GM15510 (cell line): ENCODE data around the gene HOXD10.

ENCODE experiments used
- POLR2A ChIP-seq: IDR thresholded peaks from 3 replicates; pipeline ENCODE4 v1.6.1; 2011; ENCODE audit warnings: borderline replicate concordance; ENCODE audit not compliant: insufficient read length; ENCODE audit errors: extremely low read depth

Gene HOXD10

DNA sequence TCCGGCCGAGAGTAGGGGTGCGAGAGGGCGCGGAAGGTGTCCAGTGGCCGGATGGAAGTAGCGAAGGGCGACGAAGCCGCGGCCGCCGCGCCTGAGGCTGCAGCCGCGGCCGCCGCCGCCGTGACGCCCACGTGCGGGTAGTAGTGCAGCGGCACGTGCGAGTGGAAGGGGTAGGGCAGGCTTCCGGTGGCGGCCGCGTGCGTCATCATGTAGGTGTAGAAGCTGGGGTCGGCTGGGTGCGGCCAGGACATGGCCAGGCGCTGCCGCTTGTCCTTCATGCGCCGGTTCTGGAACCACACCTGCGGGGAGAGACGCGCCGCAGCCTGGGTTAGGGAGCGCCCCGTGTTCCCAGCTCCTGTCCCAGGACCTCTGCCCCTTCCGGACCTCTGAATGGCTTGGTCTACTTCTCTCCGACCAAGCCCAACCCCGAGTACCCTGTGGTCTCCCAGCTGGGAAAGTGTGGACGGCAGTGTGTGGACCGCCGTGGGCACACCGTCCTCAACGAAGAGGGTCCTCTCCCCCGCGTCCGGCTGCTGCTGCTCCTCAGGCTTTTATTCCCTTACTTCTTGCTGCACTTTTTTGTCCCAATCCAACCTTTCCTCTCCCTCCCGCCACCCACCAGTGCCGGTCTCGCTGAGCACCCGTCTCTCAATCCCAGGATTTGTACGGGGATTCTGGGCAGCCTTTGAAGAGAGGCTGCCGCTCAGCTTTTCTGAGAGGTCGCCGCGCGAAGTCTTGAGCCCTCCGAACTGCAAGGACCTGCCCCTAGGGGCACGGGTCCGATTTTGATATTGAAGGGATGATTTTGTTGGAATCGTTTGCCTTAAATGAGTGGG, 35.8 kb upstream of the HOXD10 start:
- TF ChIP-seq POLR2A: no peak

GRCh38 chr2:176081376-176081836, 35.2 kb upstream of the HOXD10 start:
- no peak for TF ChIP-seq POLR2A

GRCh38 chr2:176081837-176082524, 34.6 kb upstream of the HOXD10 start:
- no peak for TF ChIP-seq POLR2A

DNA sequence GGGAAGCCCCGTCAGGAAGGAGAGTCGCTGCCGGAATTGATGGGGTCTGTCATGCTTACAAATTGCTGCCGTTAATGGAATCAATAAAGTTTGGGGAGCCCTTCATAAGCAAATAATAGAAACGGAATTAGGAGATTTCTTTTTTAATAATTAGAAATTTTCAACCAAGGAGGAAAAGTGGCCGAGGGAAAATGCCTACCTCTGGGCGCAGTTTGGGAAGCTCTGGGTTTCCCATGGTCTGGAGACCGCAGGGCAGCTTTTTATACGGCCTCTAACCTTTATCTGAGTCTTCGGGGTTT, 34.1 kb upstream of the HOXD10 start:
- TF ChIP-seq POLR2A: no peak

GRCh38 chr2:176082824-176083751, 33.5 kb upstream of the HOXD10 start:
- no peak for TF ChIP-seq POLR2A

DNA sequence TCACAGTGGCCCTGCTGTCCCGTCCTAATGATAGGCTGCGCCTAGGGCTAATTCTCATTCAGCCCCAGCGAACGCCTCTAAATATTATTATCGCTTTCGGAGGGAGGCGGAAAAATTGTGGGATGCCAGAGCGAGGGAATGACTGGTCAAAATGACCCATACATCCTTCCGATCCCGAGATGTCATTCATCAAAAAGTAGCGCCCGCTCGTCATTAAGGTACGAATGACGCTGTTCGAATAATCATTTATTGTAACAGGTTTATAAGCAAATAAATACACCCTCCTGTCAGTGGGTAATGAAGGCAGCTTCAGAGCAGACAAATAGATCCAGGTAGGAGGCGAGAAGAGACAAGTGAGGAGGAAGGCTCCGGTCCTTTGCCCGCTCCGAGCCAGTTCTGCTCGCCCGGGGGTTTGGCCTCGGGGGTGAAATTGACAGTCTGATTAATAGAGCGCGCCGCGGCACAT, 32.7 kb upstream of the HOXD10 start, which contains the start of gene EVX2:
Gene EVX2, minus strand, starts transcription at position 167 of the 466 bp plus-strand sequence. CDS start 186 bp downstream, outside the sequence.
- TF ChIP-seq POLR2A: no peak

DNA sequence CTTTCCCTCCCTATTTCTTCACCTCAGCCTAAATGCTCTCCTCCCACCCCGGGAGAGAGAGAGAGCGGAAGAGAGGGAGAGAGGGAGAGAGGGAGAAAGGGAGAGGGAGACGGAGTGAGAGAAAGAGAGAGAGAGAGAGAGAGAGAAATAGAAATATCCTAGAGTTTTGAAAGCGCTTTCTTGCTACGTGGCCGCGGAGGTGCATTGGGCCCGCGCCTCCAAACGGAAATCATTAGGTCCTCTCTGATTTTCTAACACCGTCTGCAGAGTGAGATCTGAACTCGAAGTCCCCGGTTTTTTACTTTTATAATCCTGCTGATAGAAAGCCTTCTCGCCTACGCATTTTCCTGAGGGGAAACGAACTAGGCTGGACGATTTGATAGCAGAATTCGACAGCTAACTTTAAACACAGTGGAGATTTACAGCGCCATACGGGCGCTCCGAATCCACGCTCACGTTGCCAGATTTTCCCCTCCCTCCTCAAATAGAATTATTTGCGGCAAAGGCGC, 31.9 kb upstream of the HOXD10 start:
- TF ChIP-seq POLR2A: no peak

DNA sequence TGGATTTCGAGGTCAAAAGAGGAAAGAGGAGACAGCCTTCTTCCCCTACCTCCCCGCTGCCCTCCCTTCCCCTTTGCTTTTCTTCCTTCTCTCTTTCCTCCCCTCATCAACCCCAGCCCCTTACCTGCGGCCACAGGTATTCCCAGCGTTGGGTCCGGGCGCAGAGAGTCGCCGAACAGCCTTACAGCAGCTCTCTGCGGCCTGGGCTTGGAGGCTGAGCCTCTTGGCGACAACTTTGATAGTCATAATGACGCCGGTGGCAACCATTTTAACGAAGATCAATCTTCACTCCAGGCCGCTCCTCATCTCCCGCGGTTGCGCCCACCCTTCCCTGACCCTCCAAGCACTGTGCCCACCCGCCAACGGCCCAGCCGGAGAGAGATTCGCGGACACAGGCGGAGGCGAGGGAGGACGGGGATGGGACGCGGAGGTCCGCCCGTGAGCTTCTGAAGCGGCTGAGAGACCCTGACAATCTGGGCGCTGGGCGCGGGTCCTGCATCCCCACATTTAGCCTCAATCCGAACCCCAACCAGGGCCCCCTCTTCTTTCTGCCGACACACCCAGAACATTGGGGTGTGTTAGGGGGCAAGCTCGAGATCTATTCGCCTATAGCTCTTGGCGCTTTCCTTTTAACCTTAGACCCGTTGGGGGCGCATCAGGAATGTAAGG, 31.3 kb upstream of the HOXD10 start:
- TF ChIP-seq POLR2A: no peak

DNA sequence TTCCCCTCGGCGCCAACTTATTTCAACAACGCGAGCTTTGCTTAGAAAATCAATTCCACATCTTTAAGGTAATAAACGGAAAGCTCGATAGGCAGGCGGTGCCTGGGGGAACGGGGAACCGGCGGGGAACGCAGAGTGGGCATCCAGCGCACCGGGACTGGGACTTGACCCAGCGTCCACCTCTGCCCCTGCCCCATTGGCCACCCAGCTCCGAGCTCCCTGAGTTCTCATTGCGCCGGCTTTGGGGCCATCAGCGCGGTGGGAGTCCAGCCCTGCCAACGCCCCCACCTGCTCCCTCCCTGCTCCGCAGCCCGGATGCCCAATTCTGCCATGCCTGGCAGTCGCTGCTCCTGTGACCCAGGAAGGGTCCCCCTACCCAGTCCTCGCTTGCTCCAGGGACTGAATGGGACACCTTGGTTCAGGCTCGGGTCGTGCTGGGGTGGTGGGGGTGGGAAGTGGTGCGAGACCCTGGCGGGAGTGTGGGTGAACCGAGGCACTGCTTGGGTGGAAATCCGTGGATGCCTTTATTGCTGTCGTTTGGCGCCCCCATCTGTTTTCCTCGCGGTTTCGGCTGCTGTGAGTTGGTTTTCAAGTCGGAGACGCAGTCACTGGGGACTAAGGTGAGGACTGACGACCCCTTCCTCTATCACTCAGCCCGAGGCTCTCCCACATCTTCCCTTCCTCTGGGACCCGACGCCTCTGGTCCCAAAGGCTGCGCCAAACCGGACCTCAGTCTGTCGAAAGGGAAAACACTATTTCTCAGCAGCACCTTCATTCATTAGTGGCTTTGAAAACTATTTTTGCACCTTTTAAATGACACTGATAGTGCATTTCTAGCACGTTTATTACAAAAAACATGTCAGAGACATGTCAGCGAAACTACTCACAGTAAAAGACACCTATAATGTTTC, 30.5 kb upstream of the HOXD10 start:
- no peak for TF ChIP-seq POLR2A

GRCh38 chr2:176087330-176088047, 29.1 kb upstream of the HOXD10 start:
- TF ChIP-seq POLR2A: no peak

GRCh38 chr2:176088048-176088936, 28.3 kb upstream of the HOXD10 start:
- TF ChIP-seq POLR2A: no peak

GRCh38 chr2:176088937-176089842, 27.4 kb upstream of the HOXD10 start:
- no peak for TF ChIP-seq POLR2A
